ENCODE measurements around the gene XPC. TPM values are rescaled to one million over a fixed set of nuclear protein-coding genes. Genes with fewer than 3 reads are reported as not detected.
A peak's percentile ranks its signal among the peaks of the same experiment; 100 is the strongest.

The XPC gene
- polyA plus RNA-seq, 3 donors, result 13.4 to 22.0 (median 15.5) TPM

DNA sequence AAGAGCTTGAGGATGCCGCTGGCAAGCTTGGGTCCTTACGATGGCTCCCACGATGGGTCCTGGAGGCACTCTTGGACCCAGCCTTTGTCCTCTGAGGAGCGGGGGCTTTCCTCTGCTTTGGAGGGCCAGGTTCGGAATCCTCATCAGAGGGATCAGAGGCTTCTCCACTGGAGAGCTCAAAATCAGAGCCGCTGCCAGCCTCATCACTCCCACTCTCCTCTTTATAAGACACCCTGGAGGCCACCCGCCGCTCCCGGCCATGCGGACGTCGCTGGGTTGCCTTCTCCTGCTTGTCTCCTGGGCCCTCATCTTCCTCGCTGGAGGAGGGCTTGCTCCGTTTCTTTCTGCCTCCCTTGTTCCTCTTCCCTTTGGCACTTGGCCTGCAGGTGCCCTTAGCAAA is 20.0 kb downstream of the XPC start:
- H3K9ac ChIP-seq (ENCODE audit: insufficient read depth, low read length, poor library complexity, severe bottlenecking), result no peak overlapping the region
- H3K27ac ChIP-seq (ENCODE audit: low read depth in 1 of 2, low read length in 2 of 2), result no peak overlapping the region
- Mint-ChIP-seq H3K4me1 (peaks cover 2% of the 10 kb centered on the region), H3K36me3 (peaks cover 85 to 92% of the 10 kb centered on the region in 2 donors), H3K4me3 (no peak overlapping the region), H3K9me3 (peaks cover 5 to 16% (median 12%) of the 10 kb centered on the region in 7 donors), H3K27ac (peak overlapping the region in 1 of 7 donors; percentile 40), H3K27me3 (ENCODE audit: low read depth in 3 of 3) (no peaks in the 10 kb centered on the region)
- intact Hi-C loops (cut with micrococcal nuclease), result no loop called here
- peaks cover 72 to 87% of the 10 kb centered on the region in 2 donors for H3K36me3 ChIP-seq (replicated peaks in 1 of 2; ENCODE audit: control insufficient read depth in 1 of 2, insufficient read depth in 2 of 2, low read length in 2 of 2)
- peaks cover 0 to 14% of the 10 kb centered on the region in 2 donors for H3K9me3 ChIP-seq (replicated peaks in 1 of 2; ENCODE audit: control insufficient read depth in 1 of 2, insufficient read depth in 1 of 2, low read length in 2 of 2)
- H3K27me3 ChIP-seq (ENCODE audit: control insufficient read depth in 2 of 2, insufficient read depth in 2 of 2, low read length in 2 of 2), result no peaks in the 10 kb centered on the region
- no peak for DNase-seq
- H2AFZ ChIP-seq (ENCODE audit: insufficient read depth, low read depth, low read length, poor library complexity, severe bottlenecking), result no peak overlapping the region
- H3K4me2 ChIP-seq (replicated peaks; ENCODE audit: extremely low read depth, low read length, poor library complexity, severe bottlenecking), result no peak overlapping the region
- TF ChIP-seq, protein P1, sequence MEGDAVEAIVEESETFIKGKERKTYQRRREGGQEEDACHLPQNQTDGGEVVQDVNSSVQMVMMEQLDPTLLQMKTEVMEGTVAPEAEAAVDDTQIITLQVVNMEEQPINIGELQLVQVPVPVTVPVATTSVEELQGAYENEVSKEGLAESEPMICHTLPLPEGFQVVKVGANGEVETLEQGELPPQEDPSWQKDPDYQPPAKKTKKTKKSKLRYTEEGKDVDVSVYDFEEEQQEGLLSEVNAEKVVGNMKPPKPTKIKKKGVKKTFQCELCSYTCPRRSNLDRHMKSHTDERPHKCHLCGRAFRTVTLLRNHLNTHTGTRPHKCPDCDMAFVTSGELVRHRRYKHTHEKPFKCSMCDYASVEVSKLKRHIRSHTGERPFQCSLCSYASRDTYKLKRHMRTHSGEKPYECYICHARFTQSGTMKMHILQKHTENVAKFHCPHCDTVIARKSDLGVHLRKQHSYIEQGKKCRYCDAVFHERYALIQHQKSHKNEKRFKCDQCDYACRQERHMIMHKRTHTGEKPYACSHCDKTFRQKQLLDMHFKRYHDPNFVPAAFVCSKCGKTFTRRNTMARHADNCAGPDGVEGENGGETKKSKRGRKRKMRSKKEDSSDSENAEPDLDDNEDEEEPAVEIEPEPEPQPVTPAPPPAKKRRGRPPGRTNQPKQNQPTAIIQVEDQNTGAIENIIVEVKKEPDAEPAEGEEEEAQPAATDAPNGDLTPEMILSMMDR (IDR thresholded peaks at IDR 0.05), result no peak
- H3K79me2 ChIP-seq (ENCODE audit: insufficient read depth, low read length), result no peaks in the 10 kb centered on the region
- no peaks in the 10 kb centered on the region for H4K20me1 ChIP-seq (ENCODE audit: insufficient read depth, low read length)
- H3K4me3 ChIP-seq (replicated peaks in 1 of 3; ENCODE audit: low read depth in 2 of 3, low read length in 3 of 3), result no peak overlapping the region
- 96% methylated on average over 11 of the region's 14 CpGs for WGBS (ENCODE audit: insufficient coverage)
- peaks cover 0 to 4% of the 10 kb centered on the region in 2 donors for H3K4me1 ChIP-seq (ENCODE audit: control insufficient read depth in 1 of 2, insufficient read depth in 2 of 2, low read length in 2 of 2)

DNA sequence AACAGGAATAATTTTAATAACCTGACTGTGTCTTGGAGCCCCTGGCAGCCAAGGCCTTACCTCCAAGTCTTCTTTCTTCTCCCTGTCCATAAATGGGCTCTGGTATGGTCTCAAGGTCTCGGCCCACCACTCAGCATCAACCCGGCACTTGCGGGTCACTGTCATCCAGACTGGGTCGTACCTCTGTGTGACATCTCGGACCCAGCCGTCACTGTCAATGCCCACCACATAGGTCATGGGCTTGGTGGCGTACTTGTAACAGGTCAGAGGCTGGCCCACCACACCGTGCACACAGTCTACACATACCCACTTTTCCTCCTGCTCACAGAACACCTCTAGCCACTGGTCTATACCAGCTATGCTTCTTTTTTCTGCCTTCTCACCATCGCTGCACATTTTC is 20.4 kb downstream of the XPC start:
- peaks cover 5 to 16% (median 12%) of the 10 kb centered on the region in 7 donors for H3K9me3 Mint-ChIP-seq
- Histone ChIP-seq H3K27ac (ENCODE audit: low read depth in 1 of 2, low read length in 2 of 2) (no peak overlapping the region), H3K9me3 (replicated peaks in 1 of 2; ENCODE audit: control insufficient read depth in 1 of 2, insufficient read depth in 1 of 2, low read length in 2 of 2) (peaks cover 0 to 14% of the 10 kb centered on the region in 2 donors), H4K20me1 (ENCODE audit: insufficient read depth, low read length) (no peaks in the 10 kb centered on the region), H2AFZ (ENCODE audit: insufficient read depth, low read depth, low read length, poor library complexity, severe bottlenecking) (no peak overlapping the region), H3K79me2 (ENCODE audit: insufficient read depth, low read length) (no peaks in the 10 kb centered on the region), H3K9ac (ENCODE audit: insufficient read depth, low read length, poor library complexity, severe bottlenecking) (no peak overlapping the region), H3K27me3 (ENCODE audit: control insufficient read depth in 2 of 2, insufficient read depth in 2 of 2, low read length in 2 of 2) (no peaks in the 10 kb centered on the region), H3K36me3 (replicated peaks in 1 of 2; ENCODE audit: control insufficient read depth in 1 of 2, insufficient read depth in 2 of 2, low read length in 2 of 2) (peaks cover 68 to 87% of the 10 kb centered on the region in 2 donors), H3K4me1 (ENCODE audit: control insufficient read depth in 1 of 2, insufficient read depth in 2 of 2, low read length in 2 of 2) (peaks cover 0 to 4% of the 10 kb centered on the region in 2 donors), H3K4me3 (replicated peaks in 1 of 3; ENCODE audit: low read depth in 2 of 3, low read length in 3 of 3) (no peak overlapping the region), H3K4me2 (replicated peaks; ENCODE audit: extremely low read depth, low read length, poor library complexity, severe bottlenecking) (no peak overlapping the region)
- H3K27me3 Mint-ChIP-seq (ENCODE audit: low read depth in 3 of 3), result no peaks in the 10 kb centered on the region
- peak overlapping the region in 2 of 7 donors; percentile 5 to 58 for H3K27ac Mint-ChIP-seq
- intact Hi-C loops (cut with micrococcal nuclease), result no loop called here
- DNase-seq, result no peak
- H3K4me1 Mint-ChIP-seq, result peaks cover 2% of the 10 kb centered on the region
- 98% methylated on average over 8 of the region's 9 CpGs for WGBS (ENCODE audit: insufficient coverage)
- TF ChIP-seq, protein P1 (IDR thresholded peaks at IDR 0.05), result no peak
- H3K36me3 Mint-ChIP-seq, result peaks cover 87 to 91% of the 10 kb centered on the region in 2 donors
- no peak overlapping the region for H3K4me3 Mint-ChIP-seq

Data from CD14-positive monocyte (primary cell).